Esophagus muscularis mucosa (tissue), 4 donors: Measurements from ENCODE around the gene RDX. TPM values are rescaled to one million over a fixed set of nuclear protein-coding genes. Genes with fewer than 3 reads are reported as not detected.
A peak's percentile ranks its signal among the peaks of the same experiment; 100 is the strongest.

ENCODE experiments used
- DNase-seq: peaks from one replicate; pipeline ENCODE4 v3.0.0-alpha.2; 2017; ENCODE audit errors: extremely low spot score
- H3K27ac ChIP-seq, 4 donors: fragments of 200-600 bp; sonication (generic); replicated peaks in 1 of 4; 1 replicate in 3 of 4; 2 replicates in 1 of 4; pipeline ENCODE4 v1.5.1; 2016 to 2019; ENCODE audit warnings: mild to moderate bottlenecking in 1 of 4
- H3K27me3 ChIP-seq, 4 donors: fragments of 200-600 bp; sonication (generic); one replicate each; pipeline versions ENCODE4 v1.5.1 to v1.6.0; 2016 to 2019
- H3K36me3 ChIP-seq, 4 donors: fragments of 200-600 bp; sonication (generic); one replicate each; pipeline ENCODE4 v1.5.1; 2016 to 2019
- H3K4me1 ChIP-seq, 4 donors: fragments of 200-600 bp; sonication (generic); one replicate each; pipeline ENCODE4 v1.5.1; 2016 to 2019
- H3K4me3 ChIP-seq, 4 donors: fragments of 200-600 bp; sonication (generic); 1 replicate in 2 of 4; 2 replicates in 2 of 4; pipeline ENCODE4 v1.5.1; 2016 to 2019; ENCODE audit warnings: mild to moderate bottlenecking in 4 of 4, moderate library complexity in 1 of 4
- H3K9me3 ChIP-seq, 4 donors: fragments of 200-600 bp; sonication (generic); 1 replicate in 3 of 4; 2 replicates in 1 of 4; pipeline ENCODE4 v1.5.1; 2016 to 2019
- CTCF ChIP-seq, 3 experiments: fragments of 200-600 bp in 2 of 3; fragments of 450-650 bp in 1 of 3; sonication (generic) in 2 of 3; IDR thresholded peaks; one replicate each; pipeline ENCODE4 v1.5.1; 2017 to 2019; ENCODE audit warnings: antibody characterized with exemption in 3 of 3, mild to moderate bottlenecking in 2 of 3, moderate library complexity in 1 of 3
- EP300 ChIP-seq: sonication (generic); formaldehyde crosslinking; IDR thresholded peaks from one replicate; pipeline ENCODE4 v1.6.1; 2017; ENCODE audit warnings: antibody characterized with exemption
- POLR2A ChIP-seq: fragments of 450-650 bp; IDR thresholded peaks from one replicate; pipeline ENCODE4 v1.6.1; 2017; ENCODE audit warnings: antibody characterized with exemption, moderate library complexity, mild to moderate bottlenecking, low read depth
- POLR2AphosphoS5 ChIP-seq, 2 donors: sonication (generic); formaldehyde crosslinking; IDR thresholded peaks; one replicate each; pipeline ENCODE4 v1.6.1; 2017; ENCODE audit warnings: antibody characterized with exemption in 2 of 2
- WGBS: methylation state at CpG from one replicate; pipeline ENCODE4 v1.1.5; 2018; 5-methylcytosine and 5-hydroxymethylcytosine counted together
- intact Hi-C: fragments of 100-400 bp; cut with DNase I; formaldehyde crosslinking; loops from one replicate; pipeline ENCODE4 v1.15.1; 2023
- total RNA-seq, 4 donors: library from RNA; depleted of rRNA; stranded (reverse); fragments of >200 nt; gene quantifications; one replicate each; pipeline versions ENCODE4 v1.1.0 to v1.2.1, GENCODE V29; 2016

RDX gene
- total RNA-seq, 4 donors from 2014 or later: 86.6 to 105 (median 90.4) TPM

- H3K4me1 ChIP-seq: peaks cover 0 to 20% (median 16%) of the 10 kb centered on the region in 4 donors
- H3K4me3 ChIP-seq: no peak overlapping the region
- 90% methylated on average over 9 of the region's 12 CpGs for WGBS
- intact Hi-C loops: loop anchor here (10.0 kb wide), 1 partner anchor 232 kb away; no protein-coding TSS in a partner anchor
- H3K36me3 ChIP-seq: no peaks in the 10 kb centered on the region
- no peaks in the 10 kb centered on the region for H3K9me3 ChIP-seq
- no peak overlapping the region for H3K27ac ChIP-seq
- DNase-seq: no peak
- no peaks in the 10 kb centered on the region for H3K27me3 ChIP-seq
- TF ChIP-seq POLR2A: no peak
- TF ChIP-seq POLR2AphosphoS5 (IDR thresholded peaks at IDR 0.05): no peak
- TF ChIP-seq EP300: no peak
- TF ChIP-seq CTCF (IDR thresholded peaks at IDR 0.05): no peak
Observed at GRCh38 chr11:110176366-110177085, 119.9 kb downstream of the RDX start.

- H3K4me1 ChIP-seq: peaks cover 0 to 20% (median 16%) of the 10 kb centered on the region in 4 donors
- peak overlapping the region in 2 of 4 donors; percentile 1 to 19 for H3K4me3 ChIP-seq
- intact Hi-C loops: loop anchor here (10.0 kb wide), 1 partner anchor 230 kb away; no protein-coding TSS in a partner anchor
- no peak for TF ChIP-seq CTCF (IDR thresholded peaks at IDR 0.05)
- no peak for TF ChIP-seq EP300
- no peak for TF ChIP-seq POLR2AphosphoS5 (IDR thresholded peaks at IDR 0.05)
- TF ChIP-seq POLR2A: no peak
- no peaks in the 10 kb centered on the region for H3K9me3 ChIP-seq
- DNase-seq: no peak
- no peaks in the 10 kb centered on the region for H3K27me3 ChIP-seq
- 71% methylated on average over 6 of the region's 6 CpGs for WGBS
- H3K27ac ChIP-seq: no peak overlapping the region
- H3K36me3 ChIP-seq: no peaks in the 10 kb centered on the region
Observed at GRCh38 chr11:110174645-110175310, 121.6 kb downstream of the RDX start.

GRCh38 chr11:110173811-110174644, 122.4 kb downstream of the RDX start:
- H3K9me3 ChIP-seq: no peaks in the 10 kb centered on the region

More at GRCh38 chr11:110173811-110174644, 122.4 kb downstream of the RDX start:
- TF ChIP-seq POLR2AphosphoS5 (IDR thresholded peaks at IDR 0.05) (peak in 1 of 2 donors; percentile 23), CTCF (IDR thresholded peaks at IDR 0.05) (peak; percentile 57 to 81 (median 62)), EP300 (no peak), POLR2A (no peak)
- 21% methylated on average over 14 of the region's 14 CpGs for WGBS
- peaks cover 0 to 20% (median 16%) of the 10 kb centered on the region in 4 donors for H3K4me1 ChIP-seq
- peak overlapping the region in 3 of 4 donors; percentile 1 to 34 (median 19) for H3K4me3 ChIP-seq
- intact Hi-C loops: loop anchor here (10.0 kb wide), 1 partner anchor 229 kb away; no protein-coding TSS in a partner anchor
- no peaks in the 10 kb centered on the region for H3K36me3 ChIP-seq
- no peaks in the 10 kb centered on the region for H3K27me3 ChIP-seq
- no peak overlapping the region for H3K27ac ChIP-seq
- no peak for DNase-seq
